GM18951 (cell line): ENCODE measurements around the gene COPG2.

ENCODE experiments used
- POLR2A ChIP-seq: IDR thresholded peaks from 4 replicates; pipeline ENCODE4 v1.6.1; 2011; ENCODE audit warnings: mild to moderate bottlenecking; ENCODE audit not compliant: insufficient read length, insufficient read depth; ENCODE audit errors: extremely low read depth
- in situ Hi-C: fragments of 300-500 bp; cut with MboI; formaldehyde crosslinking; loops from one replicate; pipeline ENCODE4 v1.12.0; 2022; ENCODE audit warnings: low sequenced_read_pairs, mixed read lengths, inconsistent platforms; ENCODE audit not compliant: unreplicated experiment

The COPG2 gene

DNA sequence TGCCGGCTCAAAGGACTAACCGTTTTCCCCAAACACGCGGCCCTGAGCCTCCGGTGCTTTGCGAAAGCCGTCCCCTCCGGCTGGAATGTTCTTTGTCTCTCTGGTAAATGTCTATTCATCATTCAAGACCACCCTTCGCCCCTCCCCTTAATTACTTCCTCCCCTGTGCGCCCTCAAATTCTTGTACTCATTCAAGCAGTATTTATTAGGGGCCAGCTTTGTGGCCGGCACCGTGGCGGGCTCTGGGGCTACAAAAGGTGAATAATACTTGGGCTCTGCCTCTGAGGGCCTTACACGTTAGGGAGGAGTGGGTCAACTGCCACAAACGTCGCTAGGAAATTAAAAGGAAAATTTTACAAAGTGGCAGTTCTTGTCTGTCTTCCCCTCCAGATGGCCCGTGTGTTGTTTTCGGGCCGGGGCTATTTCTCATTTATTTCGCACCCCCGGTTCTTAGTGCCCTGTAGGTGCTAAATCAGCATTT, 178.2 kb downstream of the COPG2 start:
- no peak for TF ChIP-seq POLR2A
- in situ Hi-C loops: no loop called here

DNA sequence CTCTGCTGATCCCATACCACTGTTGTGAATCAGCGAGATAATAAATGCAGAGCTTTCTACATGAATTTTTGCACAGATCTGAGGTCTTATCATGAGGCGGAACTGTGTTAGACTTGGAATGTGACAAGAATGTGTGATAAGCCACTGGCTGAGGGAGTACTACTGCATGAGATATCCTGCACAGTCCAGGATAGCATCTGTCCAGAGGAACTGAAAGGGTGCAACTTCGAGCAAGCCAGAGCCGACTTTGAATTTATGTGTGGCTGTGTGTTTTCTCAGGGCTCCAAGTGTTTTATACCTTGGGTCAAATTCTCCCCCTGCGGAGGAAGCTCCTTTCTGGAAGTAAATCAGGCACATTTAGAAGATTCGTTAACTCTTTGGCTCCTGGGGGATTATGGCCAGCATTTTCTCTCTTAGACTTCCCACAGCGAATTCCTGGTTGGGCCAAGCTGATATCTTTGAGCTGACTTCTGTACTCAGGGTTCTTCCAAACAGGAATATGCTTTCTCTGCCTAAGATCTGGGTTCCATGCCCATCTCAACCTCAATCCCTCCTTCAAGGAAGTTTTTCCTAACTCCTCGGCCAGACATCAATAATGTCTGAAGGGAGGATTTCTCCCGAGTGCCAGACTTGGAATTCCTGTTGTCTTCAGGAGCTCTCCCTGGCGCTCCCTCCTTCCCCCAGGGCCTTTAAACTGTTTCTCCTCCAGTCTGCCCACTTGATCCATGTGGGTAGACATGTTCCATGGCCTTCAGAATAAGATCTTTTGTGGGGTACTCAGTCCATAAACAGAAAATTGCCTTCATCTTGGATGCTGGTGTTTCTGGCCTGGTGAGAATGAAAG, 179.2 kb downstream of the COPG2 start:
- in situ Hi-C loops: no loop called here
- no peak for TF ChIP-seq POLR2A

- in situ Hi-C loops: no loop called here
- TF ChIP-seq POLR2A: no peak
Observed at GRCh38 chr7:130488392-130489139, 180.0 kb downstream of the COPG2 start.

GRCh38 chr7:130486954-130487436, 181.6 kb downstream of the COPG2 start:
- in situ Hi-C loops: no loop called here
- no peak for TF ChIP-seq POLR2A

DNA sequence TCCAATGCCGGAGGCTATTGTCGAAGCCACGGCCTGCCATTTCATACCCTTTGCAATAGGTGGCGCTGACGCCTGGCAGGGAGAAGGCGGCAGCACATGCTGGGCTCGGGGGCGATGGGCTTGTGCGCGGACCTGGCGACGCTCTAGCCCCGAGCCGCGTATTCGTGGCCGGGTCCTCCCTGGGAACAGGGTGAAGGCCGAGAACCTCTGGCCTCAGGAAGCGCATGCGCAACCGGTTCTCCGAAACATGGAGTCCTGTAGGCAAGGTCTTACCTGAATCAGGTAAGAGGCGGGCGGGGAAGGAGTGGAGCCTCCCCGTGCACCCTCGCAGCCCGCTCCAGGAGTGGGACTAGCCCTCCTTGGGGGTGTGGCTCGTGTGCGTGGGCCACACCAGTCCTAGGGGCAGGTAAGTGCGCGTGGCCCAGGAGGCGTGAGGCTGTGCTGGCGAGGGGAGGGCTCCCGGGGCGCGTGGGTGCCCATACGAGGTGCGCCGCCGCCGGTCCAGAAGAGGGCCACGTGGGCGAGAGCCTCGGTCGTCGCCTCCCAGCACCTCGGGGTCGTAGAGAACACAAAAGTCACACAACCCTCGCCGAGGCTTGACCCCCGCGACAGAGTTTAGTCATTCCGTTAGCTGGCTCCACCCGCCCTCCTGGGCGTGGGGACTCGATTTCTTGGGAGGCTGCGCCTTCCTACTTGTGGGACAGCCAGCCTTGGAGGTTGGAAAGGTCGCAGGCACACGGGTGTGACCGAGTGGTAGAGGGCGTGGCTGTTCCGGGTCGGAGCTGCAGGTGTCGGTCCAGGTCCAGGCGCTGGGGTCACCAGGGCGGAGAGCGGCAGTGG, 182.2 kb downstream of the COPG2 start:
- in situ Hi-C loops: no loop called here
- TF ChIP-seq POLR2A: no peak

DNA sequence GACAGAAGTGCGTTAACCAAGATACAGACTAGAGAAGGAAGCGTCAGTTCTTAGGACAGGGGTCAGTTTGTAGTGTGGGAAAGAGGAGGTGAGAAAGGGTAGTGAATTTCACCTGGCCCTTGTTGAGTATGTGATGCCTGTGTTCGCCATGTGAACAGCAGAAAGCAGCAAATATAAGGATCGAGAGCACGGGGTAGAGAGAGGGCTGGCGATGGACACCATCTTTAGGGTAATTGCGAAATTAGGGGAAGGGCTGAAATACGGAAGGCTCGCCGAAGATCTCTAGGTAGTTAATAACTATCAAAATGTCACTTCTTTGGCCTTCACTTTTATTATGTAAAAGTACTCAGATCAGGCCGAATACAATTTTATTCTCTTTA, 182.8 kb downstream of the COPG2 start:
- in situ Hi-C loops: no loop called here
- no peak for TF ChIP-seq POLR2A

GRCh38 chr7:130483031-130483430, 185.5 kb downstream of the COPG2 start:
- in situ Hi-C loops: no loop called here
- no peak for TF ChIP-seq POLR2A

- in situ Hi-C loops: no loop called here
- TF ChIP-seq POLR2A: no peak
Observed at GRCh38 chr7:130481898-130482297, 186.7 kb downstream of the COPG2 start.

DNA sequence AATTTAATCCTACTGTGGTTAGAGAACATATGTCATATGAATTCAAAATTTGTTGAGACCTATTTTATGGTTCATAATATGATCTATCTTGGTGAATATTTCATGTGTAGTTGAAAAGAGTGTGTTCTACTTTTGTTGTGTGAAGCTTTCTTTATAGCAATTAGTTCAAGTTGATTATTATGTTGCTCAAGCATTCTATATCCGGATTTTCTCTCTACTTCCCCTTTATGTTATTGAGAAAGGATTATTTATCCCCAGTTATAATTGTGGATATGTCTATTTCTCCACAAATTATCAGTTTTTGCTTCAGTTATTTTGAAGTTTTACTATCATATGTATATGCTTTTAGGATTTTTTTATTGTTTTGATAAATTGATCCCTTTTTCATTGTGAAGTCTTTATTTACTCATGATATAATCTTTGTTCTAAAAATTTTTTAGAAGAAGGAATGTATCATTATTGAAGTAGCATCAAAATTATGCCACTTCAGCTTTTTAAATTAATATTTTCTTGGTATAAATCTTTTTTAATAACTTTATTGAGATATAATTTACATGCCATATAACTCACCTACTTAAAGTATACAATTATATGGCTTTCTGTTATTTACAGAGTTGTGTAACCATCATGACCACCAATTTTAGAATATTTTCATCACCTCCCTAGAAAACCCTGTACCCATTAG, 188.7 kb downstream of the COPG2 start:
- in situ Hi-C loops: no loop called here
- TF ChIP-seq POLR2A: no peak

- in situ Hi-C loops: no loop called here
- no peak for TF ChIP-seq POLR2A
Observed at GRCh38 chr7:130478991-130479390, 189.6 kb downstream of the COPG2 start.

- no peak for TF ChIP-seq POLR2A
Observed at GRCh38 chr7:130476297-130477150, 192.0 kb downstream of the COPG2 start.

GRCh38 chr7:130475776-130476175, 192.8 kb downstream of the COPG2 start:
- no peak for TF ChIP-seq POLR2A
- in situ Hi-C loops: no loop called here

More at GRCh38 chr7:130476297-130477150, 192.0 kb downstream of the COPG2 start:
- in situ Hi-C loops: no loop called here
